ENCODE measurements around the gene FALEC.

FALEC gene

GRCh38 chr1:150553392-150554085 is 38.0 kb downstream of the FALEC start:
- no peak overlapping the region for H3K4me3 ChIP-seq (ENCODE audit: low read depth in 1 of 2, low read length in 2 of 2)
- DNase-seq: no peak
- H3K36me3 ChIP-seq (ENCODE audit: insufficient read depth, low read length): no peaks in the 10 kb centered on the region
- ATAC-seq (ENCODE audit: insufficient read depth, low read depth): no peak
- no peak overlapping the region for H3K9ac ChIP-seq (ENCODE audit: low read depth, low read length)
- H4K20me1 ChIP-seq (ENCODE audit: insufficient read depth, low read length): no peaks in the 10 kb centered on the region
- no peaks in the 10 kb centered on the region for H3K79me2 ChIP-seq (ENCODE audit: insufficient read depth, low read length)
- H2AFZ ChIP-seq (ENCODE audit: low read depth, low read length): no peak overlapping the region
- H3K27me3 ChIP-seq (ENCODE audit: insufficient read depth, low read length, poor library complexity): peaks cover 11% of the 10 kb centered on the region
- H3K4me2 ChIP-seq (ENCODE audit: insufficient read depth, low read length): no peak overlapping the region
- TF ChIP-seq EZH2 (IDR thresholded peaks at IDR 0.05; ENCODE audit: borderline replicate concordance, low read depth, low read length, severe bottlenecking) (no peak), CTCF (IDR thresholded peaks at IDR 0.05; ENCODE audit: borderline replicate concordance, extremely low read depth, low read length, poor library complexity, severe bottlenecking) (no peak)
- H3K9me3 ChIP-seq (ENCODE audit: insufficient read depth, low read length, severe bottlenecking): no peaks in the 10 kb centered on the region
- no peak overlapping the region for H3K27ac ChIP-seq (ENCODE audit: low read length)
- peaks cover 6% of the 10 kb centered on the region; the same call in 1 of the 2 replicates for H3K4me1 ChIP-seq (ENCODE audit: insufficient read depth, low read length)

GRCh38 chr1:150554086-150554452 is 38.5 kb downstream of the FALEC start:
- H3K36me3 ChIP-seq (ENCODE audit: insufficient read depth, low read length): no peaks in the 10 kb centered on the region
- H3K9ac ChIP-seq (ENCODE audit: low read depth, low read length): no peak overlapping the region
- no peak overlapping the region for H3K4me2 ChIP-seq (ENCODE audit: insufficient read depth, low read length)
- no peak overlapping the region for H3K27ac ChIP-seq (ENCODE audit: low read length)
- no peak for DNase-seq
- H2AFZ ChIP-seq (ENCODE audit: low read depth, low read length): no peak overlapping the region
- no peak for ATAC-seq (ENCODE audit: insufficient read depth, low read depth)
- TF ChIP-seq CTCF (IDR thresholded peaks at IDR 0.05; ENCODE audit: borderline replicate concordance, extremely low read depth, low read length, poor library complexity, severe bottlenecking) (no peak), EZH2 (IDR thresholded peaks at IDR 0.05; ENCODE audit: borderline replicate concordance, low read depth, low read length, severe bottlenecking) (no peak)
- H3K79me2 ChIP-seq (ENCODE audit: insufficient read depth, low read length): no peaks in the 10 kb centered on the region
- no peaks in the 10 kb centered on the region for H3K9me3 ChIP-seq (ENCODE audit: insufficient read depth, low read length, severe bottlenecking)
- no peak overlapping the region for H3K4me3 ChIP-seq (ENCODE audit: low read depth in 1 of 2, low read length in 2 of 2)
- H3K27me3 ChIP-seq (ENCODE audit: insufficient read depth, low read length, poor library complexity): peaks cover 8% of the 10 kb centered on the region
- H3K4me1 ChIP-seq (ENCODE audit: insufficient read depth, low read length): peaks cover 3% of the 10 kb centered on the region; the same call in 1 of the 2 replicates
- no peaks in the 10 kb centered on the region for H4K20me1 ChIP-seq (ENCODE audit: insufficient read depth, low read length)

- no peaks in the 10 kb centered on the region for H3K36me3 ChIP-seq (ENCODE audit: insufficient read depth, low read length)
- H3K9ac ChIP-seq (ENCODE audit: low read depth, low read length): no peak overlapping the region
- H3K27me3 ChIP-seq (ENCODE audit: insufficient read depth, low read length, poor library complexity): peaks cover 8% of the 10 kb centered on the region
- H3K4me1 ChIP-seq (ENCODE audit: insufficient read depth, low read length): peaks cover 3% of the 10 kb centered on the region; the same call in 1 of the 2 replicates
- H3K79me2 ChIP-seq (ENCODE audit: insufficient read depth, low read length): no peaks in the 10 kb centered on the region
- ATAC-seq (ENCODE audit: insufficient read depth, low read depth) (no peak), DNase-seq (no peak)
- H3K4me3 ChIP-seq (ENCODE audit: low read depth in 1 of 2, low read length in 2 of 2): no peak overlapping the region
- H2AFZ ChIP-seq (ENCODE audit: low read depth, low read length): no peak overlapping the region
- H3K4me2 ChIP-seq (ENCODE audit: insufficient read depth, low read length): no peak overlapping the region
- no peak for TF ChIP-seq CTCF (IDR thresholded peaks at IDR 0.05; ENCODE audit: borderline replicate concordance, extremely low read depth, low read length, poor library complexity, severe bottlenecking)
- no peak for TF ChIP-seq EZH2 (IDR thresholded peaks at IDR 0.05; ENCODE audit: borderline replicate concordance, low read depth, low read length, severe bottlenecking)
- no peaks in the 10 kb centered on the region for H3K9me3 ChIP-seq (ENCODE audit: insufficient read depth, low read length, severe bottlenecking)
- H4K20me1 ChIP-seq (ENCODE audit: insufficient read depth, low read length): no peaks in the 10 kb centered on the region
- no peak overlapping the region for H3K27ac ChIP-seq (ENCODE audit: low read length)
Observed at GRCh38 chr1:150555198-150555970, 39.8 kb downstream of the FALEC start.

All from DND-41 (cell line).